OCI-LY7 (cell line): ENCODE measurements around the gene TRAF4.
"Not testable (repeated sequence)": the region's sequence is repeated elsewhere in the genome, so short reads cannot be mapped to it uniquely, and the experiment has no call there.

Experiments
- EZH2phosphoT487 ChIP-seq: fragments of 200-600 bp; sonication (generic); IDR thresholded peaks from 2 replicates; pipeline ENCODE4 v1.6.1; 2018; ENCODE audit warnings: low read depth, borderline replicate concordance, mild to moderate bottlenecking, mixed run types, antibody characterized with exemption, low read length, moderate library complexity, mixed read lengths
- TF ChIP-seq, protein P1 (sequence below): fragments of 200-600 bp; sonication (generic); conservative IDR thresholded peaks from 2 replicates; pipeline ENCODE4 v1.5.1; 2014; ENCODE audit warnings: mild to moderate bottlenecking, antibody characterized with exemption, low read length, moderate library complexity, mixed read lengths

DNA sequence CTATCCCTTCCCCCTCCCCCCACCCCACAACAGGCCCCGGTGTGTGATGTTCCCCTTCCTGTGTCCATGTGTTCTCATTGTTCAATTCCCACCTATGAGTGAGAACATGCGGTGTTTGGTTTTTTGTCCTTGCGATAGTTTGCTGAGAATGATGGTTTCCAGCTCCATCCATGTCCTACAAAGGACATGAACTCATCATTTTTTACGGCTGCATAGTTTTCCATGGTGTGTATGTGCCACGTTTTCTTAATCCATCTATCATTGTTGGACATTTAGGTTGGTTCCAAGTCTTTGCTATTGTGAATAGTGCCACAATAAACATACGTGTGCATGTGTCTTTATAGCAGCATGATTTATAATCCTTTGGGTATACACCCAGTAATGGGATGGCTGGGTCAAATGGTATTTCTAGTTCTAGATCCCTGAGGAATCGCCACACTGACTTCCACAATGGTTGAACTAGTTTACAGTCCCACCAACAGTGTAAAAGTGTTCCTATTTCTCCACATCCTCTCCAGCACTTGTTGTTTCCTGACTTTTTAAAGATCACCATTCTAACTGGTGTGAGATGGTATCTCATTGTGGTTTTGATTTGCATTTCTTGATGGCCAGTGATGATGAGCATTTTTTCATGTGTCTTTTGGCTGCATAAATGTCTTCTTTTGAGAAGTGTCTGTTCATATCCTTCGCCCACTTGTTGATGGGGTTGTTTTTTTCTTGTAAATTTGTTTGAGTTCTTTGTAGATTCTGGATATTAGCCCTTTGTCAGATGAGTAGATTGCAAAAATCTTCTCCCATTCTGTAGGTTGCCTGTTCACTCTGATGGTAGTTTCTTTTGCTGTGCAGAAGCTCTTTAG is 7.7 kb upstream of the TRAF4 start:
- not testable (repeated sequence) for TF ChIP-seq EZH2phosphoT487
- TF ChIP-seq, protein P1, sequence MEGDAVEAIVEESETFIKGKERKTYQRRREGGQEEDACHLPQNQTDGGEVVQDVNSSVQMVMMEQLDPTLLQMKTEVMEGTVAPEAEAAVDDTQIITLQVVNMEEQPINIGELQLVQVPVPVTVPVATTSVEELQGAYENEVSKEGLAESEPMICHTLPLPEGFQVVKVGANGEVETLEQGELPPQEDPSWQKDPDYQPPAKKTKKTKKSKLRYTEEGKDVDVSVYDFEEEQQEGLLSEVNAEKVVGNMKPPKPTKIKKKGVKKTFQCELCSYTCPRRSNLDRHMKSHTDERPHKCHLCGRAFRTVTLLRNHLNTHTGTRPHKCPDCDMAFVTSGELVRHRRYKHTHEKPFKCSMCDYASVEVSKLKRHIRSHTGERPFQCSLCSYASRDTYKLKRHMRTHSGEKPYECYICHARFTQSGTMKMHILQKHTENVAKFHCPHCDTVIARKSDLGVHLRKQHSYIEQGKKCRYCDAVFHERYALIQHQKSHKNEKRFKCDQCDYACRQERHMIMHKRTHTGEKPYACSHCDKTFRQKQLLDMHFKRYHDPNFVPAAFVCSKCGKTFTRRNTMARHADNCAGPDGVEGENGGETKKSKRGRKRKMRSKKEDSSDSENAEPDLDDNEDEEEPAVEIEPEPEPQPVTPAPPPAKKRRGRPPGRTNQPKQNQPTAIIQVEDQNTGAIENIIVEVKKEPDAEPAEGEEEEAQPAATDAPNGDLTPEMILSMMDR = not testable (repeated sequence)
